H1 (cell line): ENCODE results near the gene PTPN1.

ENCODE experiments used
- CTCF ChIP-seq, 3 experiments: IDR thresholded peaks; 1 replicate in 2 of 3; 2 replicates in 1 of 3; pipeline versions ENCODE4 v1.5.1 to v1.6.1; 2011; ENCODE audit warnings: low read length in 3 of 3, mild to moderate bottlenecking in 3 of 3, inconsistent platforms in 2 of 3, low read depth in 1 of 3, moderate library complexity in 1 of 3; ENCODE audit not compliant: insufficient read depth in 1 of 3; ENCODE audit errors: control extremely low read depth in 1 of 3
- GABPA ChIP-seq: IDR thresholded peaks from 2 replicates; pipeline ENCODE4 v1.6.1; 2011; ENCODE audit warnings: mild to moderate bottlenecking, low read length, moderate library complexity, borderline replicate concordance; ENCODE audit not compliant: insufficient read depth
- HDAC6 ChIP-seq: IDR thresholded peaks from one replicate; pipeline ENCODE4 v1.7.1; 2012; ENCODE audit warnings: low read depth, mild to moderate bottlenecking, inconsistent platforms, low read length, moderate library complexity
- POLR2A ChIP-seq, 2 experiments: IDR thresholded peaks; 1 replicate in 1 of 2; 2 replicates in 1 of 2; pipeline ENCODE4 v1.6.1; 2011; ENCODE audit warnings: low read depth in 2 of 2, low read length in 2 of 2, mild to moderate bottlenecking in 2 of 2; ENCODE audit errors: control extremely low read depth in 1 of 2
- POLR2AphosphoS5 ChIP-seq: IDR thresholded peaks from 2 replicates; pipeline ENCODE4 v1.6.1; 2011; ENCODE audit warnings: low read depth, low read length
- SUZ12 ChIP-seq: fragments of 200-600 bp; sonication (generic); IDR thresholded peaks from 2 replicates; pipeline ENCODE4 v1.6.1; 2012; ENCODE audit warnings: mild to moderate bottlenecking, inconsistent platforms, low read length, moderate library complexity, mixed read lengths
- TAF7 ChIP-seq: optimal IDR thresholded peaks from 2 replicates; pipeline ENCODE3; 2011; ENCODE audit warnings: low read depth, mild to moderate bottlenecking, inconsistent platforms, low read length, moderate library complexity, borderline replicate concordance
- TBP ChIP-seq: IDR thresholded peaks from 2 replicates; pipeline ENCODE4 v1.6.1; 2011; ENCODE audit warnings: low read depth, low read length, improper control_type of control experiment
- USF2 ChIP-seq: IDR thresholded peaks from 2 replicates; pipeline ENCODE4 v1.6.1; 2011; ENCODE audit warnings: low read length, improper control_type of control experiment

- TF ChIP-seq USF2 (no peak), CTCF (IDR thresholded peaks at IDR 0.05; ENCODE audit: control extremely low read depth in 1 of 3, insufficient read depth in 1 of 3, low read depth in 1 of 3, low read length in 3 of 3) (no peak), GABPA (no peak), TAF7 (no peak), POLR2AphosphoS5 (no peak), SUZ12 (no peak), TBP (no peak), POLR2A (IDR thresholded peaks at IDR 0.05; ENCODE audit: control extremely low read depth in 1 of 2, low read depth in 2 of 2, low read length in 2 of 2) (no peak), HDAC6 (no peak)
Observed at GRCh38 chr20:50543326-50543725, 33.1 kb downstream of the PTPN1 start.
